ENCODE data around the gene KIF16B.

The KIF16B gene

DNA sequence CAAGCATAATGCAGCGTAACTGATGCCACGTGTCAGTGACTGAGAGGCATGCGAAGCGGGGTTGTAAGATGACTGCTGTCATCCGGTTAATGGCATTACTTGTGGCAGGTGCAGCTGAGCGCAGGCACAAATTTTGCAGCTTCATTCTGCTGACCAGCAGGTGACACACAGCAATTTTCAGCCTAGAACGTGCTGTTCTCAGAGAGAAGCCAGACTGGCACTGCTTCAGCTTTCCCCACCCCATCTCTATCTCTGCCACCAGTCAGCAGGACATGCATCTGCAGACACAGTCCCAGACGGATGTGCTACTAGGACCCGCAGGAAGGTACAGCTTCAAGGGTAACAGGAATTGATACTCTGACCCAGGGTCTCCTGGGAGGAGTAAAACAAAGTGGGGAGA is 221.8 kb downstream of the KIF16B start:
- no peak overlapping the region for H3K4me3 Mint-ChIP-seq
- peaks cover 8% of the 10 kb centered on the region for H3K36me3 Mint-ChIP-seq (ENCODE audit: low read depth)
- no peak overlapping the region for H3K27ac Mint-ChIP-seq
- no peaks in the 10 kb centered on the region for H3K27me3 Mint-ChIP-seq
- H3K9me3 Mint-ChIP-seq: no peaks in the 10 kb centered on the region
- H3K4me1 Mint-ChIP-seq (ENCODE audit: low read depth): no peaks in the 10 kb centered on the region
- intact Hi-C loops (cut with micrococcal nuclease): no loop called here

DNA sequence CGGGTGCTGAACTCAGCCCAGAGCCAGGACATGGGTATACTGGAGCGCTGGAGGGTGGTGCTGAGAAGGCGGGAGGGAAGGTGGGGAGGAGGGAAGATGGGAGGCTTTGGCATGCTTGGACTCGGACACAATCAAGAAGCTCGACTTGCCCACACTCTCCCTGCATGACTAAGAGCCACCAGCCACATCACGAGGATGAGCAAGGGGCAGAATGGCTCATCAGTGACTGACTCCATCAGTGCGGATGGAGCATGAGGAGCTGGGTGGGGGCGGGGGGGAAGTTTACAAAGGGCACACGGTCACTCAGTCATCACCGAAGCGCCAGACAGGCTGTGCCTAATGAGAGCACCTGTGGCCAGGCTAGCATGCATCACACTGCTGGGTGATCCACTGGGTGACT is 222.8 kb downstream of the KIF16B start:
- Mint-ChIP-seq H3K4me1 (ENCODE audit: low read depth) (no peaks in the 10 kb centered on the region), H3K27me3 (no peaks in the 10 kb centered on the region), H3K27ac (no peak overlapping the region), H3K9me3 (no peaks in the 10 kb centered on the region), H3K4me3 (no peak overlapping the region), H3K36me3 (ENCODE audit: low read depth) (peaks cover 14% of the 10 kb centered on the region)
- intact Hi-C loops (cut with micrococcal nuclease): no loop called here

DNA sequence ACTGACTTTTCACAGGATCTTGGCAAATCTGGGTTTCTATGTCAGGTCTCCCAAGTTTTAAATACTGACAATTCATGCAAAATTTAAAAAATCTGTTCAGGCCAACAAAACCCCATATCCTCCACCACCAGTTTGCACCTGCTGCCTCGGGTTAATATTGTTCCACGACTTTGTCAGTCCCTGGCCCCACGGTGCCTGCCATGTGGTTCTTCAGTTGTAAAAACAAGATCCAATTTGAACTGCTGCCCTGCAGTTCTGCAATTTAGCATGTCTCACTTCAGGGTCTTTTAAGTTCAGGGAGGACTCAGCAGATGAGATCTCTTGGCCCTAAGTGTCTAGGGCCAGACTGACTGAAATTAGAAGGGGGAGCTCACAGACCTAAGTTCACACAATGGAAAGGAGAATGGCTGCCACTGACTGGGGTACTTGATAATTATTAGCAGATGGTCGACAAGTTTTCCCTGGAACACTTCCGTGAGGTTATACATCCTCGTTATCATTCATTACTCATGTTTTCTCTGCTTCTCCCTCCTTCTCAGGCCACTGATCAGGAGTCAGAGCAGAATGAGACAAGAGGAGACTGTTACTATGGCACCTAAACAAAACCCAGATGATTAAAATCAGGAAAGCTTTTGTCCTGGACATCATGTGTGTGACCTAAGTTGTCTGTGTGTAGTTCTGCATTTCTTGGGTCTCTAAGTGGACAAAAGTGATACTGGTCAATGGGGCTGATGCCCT is 223.6 kb downstream of the KIF16B start:
- Mint-ChIP-seq H3K9me3 (no peaks in the 10 kb centered on the region), H3K27ac (no peak overlapping the region), H3K36me3 (ENCODE audit: low read depth) (peaks cover 14% of the 10 kb centered on the region), H3K4me1 (ENCODE audit: low read depth) (no peaks in the 10 kb centered on the region), H3K4me3 (no peak overlapping the region), H3K27me3 (no peaks in the 10 kb centered on the region)
- intact Hi-C loops (cut with micrococcal nuclease): no loop called here

DNA sequence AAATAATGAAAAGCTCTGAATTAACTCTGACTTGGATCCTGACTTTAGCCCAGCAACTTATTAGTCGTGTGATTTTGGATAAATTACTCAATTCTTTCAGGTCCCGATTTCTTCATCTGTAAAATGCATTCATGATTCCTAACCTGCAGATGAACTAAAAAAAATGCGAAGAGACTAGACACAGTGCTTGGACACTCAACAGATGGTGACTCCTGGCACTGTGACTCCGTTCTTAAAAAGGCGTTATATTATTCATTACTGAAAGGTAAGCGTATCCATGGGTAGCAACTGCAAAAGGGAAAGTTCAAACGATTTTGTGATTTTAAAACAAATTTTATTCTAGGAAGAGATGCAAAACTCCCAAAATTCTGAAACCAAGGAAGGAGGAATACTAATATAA is 226.3 kb downstream of the KIF16B start:
- Mint-ChIP-seq H3K27ac (no peak overlapping the region), H3K27me3 (no peaks in the 10 kb centered on the region), H3K9me3 (no peaks in the 10 kb centered on the region), H3K4me3 (no peak overlapping the region), H3K4me1 (ENCODE audit: low read depth) (no peaks in the 10 kb centered on the region), H3K36me3 (ENCODE audit: low read depth) (peaks cover 14% of the 10 kb centered on the region)
- intact Hi-C loops (cut with micrococcal nuclease): no loop called here

DNA sequence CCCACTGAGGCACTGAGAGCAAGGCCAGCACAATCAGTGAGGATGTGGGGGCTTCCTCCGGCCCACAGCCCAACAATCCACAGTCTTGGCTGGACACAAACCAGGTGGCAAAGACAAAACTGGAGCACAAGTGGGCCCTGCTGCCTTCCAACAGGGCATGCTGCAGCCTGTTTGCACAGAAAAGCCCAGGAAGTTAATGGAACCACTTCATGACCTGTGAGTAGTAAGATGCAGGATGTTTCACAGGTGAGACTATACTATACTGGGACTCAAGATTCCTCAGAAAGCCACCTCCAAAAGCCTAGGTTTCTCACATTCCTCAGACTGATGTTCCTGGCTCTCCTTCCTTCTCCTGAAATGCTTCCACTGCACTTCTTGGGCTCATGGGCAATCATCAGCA is 235.5 kb downstream of the KIF16B start:
- no peak overlapping the region for H3K4me3 Mint-ChIP-seq
- H3K9me3 Mint-ChIP-seq: peaks cover 8% of the 10 kb centered on the region
- no peaks in the 10 kb centered on the region for H3K27me3 Mint-ChIP-seq
- H3K27ac Mint-ChIP-seq: no peak overlapping the region
- peaks cover 20% of the 10 kb centered on the region for H3K36me3 Mint-ChIP-seq (ENCODE audit: low read depth)
- intact Hi-C loops (cut with micrococcal nuclease): no loop called here
- no peaks in the 10 kb centered on the region for H3K4me1 Mint-ChIP-seq (ENCODE audit: low read depth)

DNA sequence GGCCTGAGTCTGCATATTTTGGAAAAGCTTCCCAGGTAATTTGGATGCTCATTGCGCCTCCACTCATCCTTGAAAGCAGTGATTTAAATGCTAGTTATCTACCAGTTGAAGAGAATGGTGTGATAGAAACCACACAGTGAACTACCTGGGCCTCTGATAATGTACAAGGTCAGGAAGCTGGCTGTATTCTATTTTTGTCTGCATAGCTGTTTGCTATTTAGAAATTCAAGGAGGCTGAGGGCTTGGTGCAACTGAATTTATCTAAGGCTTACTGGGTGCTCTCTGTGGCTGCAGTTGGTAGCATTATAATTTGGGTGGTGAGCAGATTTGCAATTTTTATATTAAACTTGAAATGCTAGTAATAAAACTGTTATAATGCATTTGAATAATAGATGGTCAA is 245.6 kb downstream of the KIF16B start:
- Mint-ChIP-seq H3K4me3 (no peak overlapping the region), H3K27ac (no peak overlapping the region), H3K4me1 (ENCODE audit: low read depth) (no peaks in the 10 kb centered on the region), H3K27me3 (no peaks in the 10 kb centered on the region), H3K9me3 (peaks cover 18% of the 10 kb centered on the region), H3K36me3 (ENCODE audit: low read depth) (peaks cover 32% of the 10 kb centered on the region)
- intact Hi-C loops (cut with micrococcal nuclease): no loop called here

DNA sequence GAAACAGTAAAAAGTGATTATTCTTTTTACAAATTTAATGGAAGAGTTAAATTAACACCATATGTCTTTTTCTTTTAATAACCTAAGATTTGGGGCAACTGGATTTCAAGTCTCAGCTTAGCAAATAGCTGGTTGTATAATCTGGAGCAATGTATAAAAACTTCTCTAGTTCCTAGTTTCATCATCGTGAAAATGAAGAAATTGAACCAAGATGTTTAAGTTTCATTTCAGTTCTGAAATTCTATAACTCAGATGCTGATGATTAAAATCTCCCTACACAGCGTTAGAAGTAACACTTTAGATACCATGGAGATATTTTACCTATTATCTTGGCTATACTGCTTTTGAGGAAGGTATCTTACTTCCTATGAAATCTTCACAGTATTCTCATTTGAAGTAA is 252.0 kb downstream of the KIF16B start:
- Mint-ChIP-seq H3K36me3 (ENCODE audit: low read depth) (peaks cover 19% of the 10 kb centered on the region), H3K27me3 (no peaks in the 10 kb centered on the region), H3K27ac (no peak overlapping the region), H3K4me3 (no peak overlapping the region), H3K9me3 (peaks cover 17% of the 10 kb centered on the region), H3K4me1 (ENCODE audit: low read depth) (peaks cover 18% of the 10 kb centered on the region)
- intact Hi-C loops (cut with micrococcal nuclease): no loop called here

DNA sequence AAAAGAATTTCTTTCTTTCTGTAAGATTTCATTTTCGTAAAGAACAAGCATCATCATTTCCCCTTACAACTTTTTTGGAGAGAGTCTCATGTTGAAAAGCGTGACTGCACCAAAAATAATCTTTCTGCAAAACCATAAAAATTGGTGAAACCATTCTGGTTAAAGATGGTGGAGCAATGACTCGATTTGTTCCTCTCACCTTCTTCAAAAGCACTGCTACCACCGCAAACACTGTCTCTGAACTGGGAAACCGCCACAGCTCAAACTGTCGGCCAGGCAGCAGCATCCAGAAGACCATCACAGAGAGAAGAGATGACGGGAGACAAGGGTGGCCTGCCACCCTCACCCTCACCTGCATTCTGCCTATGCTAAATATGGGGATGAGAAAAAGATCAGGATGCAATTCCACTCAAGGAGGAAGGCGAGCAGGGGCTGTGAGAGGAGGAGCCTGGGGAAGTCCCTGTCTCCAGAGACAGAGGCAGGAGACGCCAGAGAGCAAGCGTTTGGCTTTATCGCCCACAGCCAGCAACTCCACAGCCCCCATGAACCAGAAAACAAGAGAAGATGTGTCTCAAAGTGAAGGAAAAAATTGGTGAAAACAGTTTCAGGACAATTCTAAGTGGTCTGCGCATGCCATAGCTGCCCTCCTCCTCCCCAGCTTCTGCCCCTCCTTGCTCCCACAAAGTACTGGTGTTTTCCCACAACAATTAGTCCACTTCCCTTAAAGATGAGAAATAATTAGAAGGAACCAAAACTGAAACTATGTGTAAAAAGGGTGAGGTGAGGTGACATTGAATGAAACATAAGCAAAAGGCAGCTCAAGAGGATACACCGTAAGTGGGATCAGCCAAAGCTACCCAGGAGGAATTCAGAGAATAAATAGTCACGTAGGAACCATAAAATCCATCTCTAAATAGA is 255.5 kb downstream of the KIF16B start:
- Mint-ChIP-seq H3K4me3 (peak overlapping the region; percentile 57), H3K4me1 (ENCODE audit: low read depth) (peaks cover 18% of the 10 kb centered on the region), H3K27me3 (no peaks in the 10 kb centered on the region), H3K36me3 (ENCODE audit: low read depth) (peaks cover 30% of the 10 kb centered on the region), H3K27ac (peak overlapping the region; percentile 58), H3K9me3 (no peaks in the 10 kb centered on the region)
- intact Hi-C loops (cut with micrococcal nuclease): no loop called here

DNA sequence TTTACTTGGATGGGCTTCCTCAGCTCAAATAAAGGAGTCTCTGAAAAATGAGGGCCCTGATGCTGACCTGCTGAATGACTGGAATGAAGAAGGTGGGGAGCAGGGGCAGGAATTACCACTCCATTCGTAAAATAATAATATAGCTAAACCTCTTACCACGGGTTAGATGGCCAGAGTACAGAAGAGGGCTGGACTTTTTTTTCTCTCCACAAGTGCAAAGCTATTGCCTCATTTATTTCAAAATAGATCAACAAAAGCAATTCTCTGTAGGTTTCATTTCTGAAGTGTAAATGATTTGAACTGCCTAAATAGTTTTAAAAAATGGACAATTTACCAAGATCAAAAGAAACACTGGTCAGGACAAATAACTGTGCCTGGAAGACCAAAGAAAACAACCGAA is 256.7 kb downstream of the KIF16B start:
- intact Hi-C loops (cut with micrococcal nuclease): no loop called here
- H3K9me3 Mint-ChIP-seq: no peaks in the 10 kb centered on the region

DNA sequence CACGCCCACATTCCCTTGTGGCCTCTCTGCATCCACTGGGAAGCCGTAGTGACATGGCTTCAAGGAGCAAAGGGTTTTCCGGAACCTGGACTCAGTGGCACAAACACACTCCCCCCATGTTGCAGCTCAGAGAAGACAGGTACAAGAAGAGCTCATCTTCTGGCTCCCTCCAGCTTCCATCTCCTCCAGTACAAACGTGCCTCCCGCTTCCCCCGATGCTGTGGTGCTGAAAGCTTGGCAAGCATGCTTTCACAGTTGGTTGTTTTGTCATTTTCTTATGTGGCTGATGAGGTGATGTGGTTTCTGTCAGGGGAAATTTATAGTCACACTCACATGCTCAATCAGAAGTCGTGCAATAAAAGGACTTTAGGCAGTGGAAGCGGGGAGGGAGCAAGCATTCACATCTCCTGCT is 258.5 kb downstream of the KIF16B start:
- Mint-ChIP-seq H3K27ac (no peak overlapping the region), H3K27me3 (no peaks in the 10 kb centered on the region), H3K4me1 (ENCODE audit: low read depth) (peaks cover 13% of the 10 kb centered on the region), H3K9me3 (no peaks in the 10 kb centered on the region), H3K4me3 (no peak overlapping the region), H3K36me3 (ENCODE audit: low read depth) (peaks cover 46% of the 10 kb centered on the region)
- intact Hi-C loops (cut with micrococcal nuclease): no loop called here

More for the DNA sequence above, 256.7 kb downstream of the KIF16B start:
- Mint-ChIP-seq H3K4me3 (no peak overlapping the region), H3K36me3 (ENCODE audit: low read depth) (peaks cover 37% of the 10 kb centered on the region), H3K4me1 (ENCODE audit: low read depth) (peaks cover 18% of the 10 kb centered on the region), H3K27ac (no peak overlapping the region), H3K27me3 (no peaks in the 10 kb centered on the region)

DNA sequence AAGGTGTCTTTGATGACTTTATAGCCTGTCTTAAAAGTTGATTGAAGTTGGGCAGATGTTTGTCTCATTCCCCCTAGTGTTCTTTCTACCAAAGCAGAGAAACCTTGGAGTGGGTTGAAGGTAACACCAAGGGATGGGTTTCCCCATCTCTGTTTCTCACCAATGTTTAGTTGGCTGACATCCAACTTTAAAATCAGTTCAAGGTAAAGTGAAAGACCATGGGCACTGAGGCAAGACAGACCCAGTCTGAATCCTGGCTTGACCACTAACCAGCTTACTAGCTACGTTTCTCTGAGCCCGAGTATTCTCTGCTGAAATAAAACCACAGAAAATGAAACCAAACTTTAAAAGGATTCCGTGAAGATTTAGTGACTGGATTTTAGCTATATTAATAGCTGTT is 258.9 kb downstream of the KIF16B start:
- Mint-ChIP-seq H3K4me1 (ENCODE audit: low read depth) (peaks cover 13% of the 10 kb centered on the region), H3K9me3 (no peaks in the 10 kb centered on the region), H3K36me3 (ENCODE audit: low read depth) (peaks cover 46% of the 10 kb centered on the region), H3K4me3 (no peak overlapping the region), H3K27ac (no peak overlapping the region), H3K27me3 (no peaks in the 10 kb centered on the region)
- intact Hi-C loops (cut with micrococcal nuclease): no loop called here

DNA sequence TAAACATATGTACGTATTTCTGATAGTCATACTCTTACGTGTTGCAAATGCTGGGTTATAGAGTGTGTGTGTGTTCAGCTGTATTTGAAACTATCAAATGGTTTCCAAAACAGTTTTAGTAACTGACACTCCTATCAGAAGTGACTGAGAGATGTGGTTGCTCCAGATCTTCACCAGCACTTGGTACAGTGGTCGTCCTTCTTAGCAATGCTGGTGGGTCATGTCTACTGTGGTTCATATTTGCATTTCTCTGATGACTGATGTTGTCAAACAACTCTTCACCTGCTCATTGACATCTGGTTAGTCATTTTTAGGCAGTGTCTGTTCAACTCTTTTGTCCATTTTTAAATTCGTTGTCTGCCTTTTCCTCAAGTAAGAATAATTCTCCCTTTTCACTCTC is 259.3 kb downstream of the KIF16B start:
- H3K27me3 Mint-ChIP-seq: no peaks in the 10 kb centered on the region
- H3K36me3 Mint-ChIP-seq (ENCODE audit: low read depth): peaks cover 46% of the 10 kb centered on the region
- intact Hi-C loops (cut with micrococcal nuclease): no loop called here
- H3K4me3 Mint-ChIP-seq: no peak overlapping the region
- H3K9me3 Mint-ChIP-seq: no peaks in the 10 kb centered on the region
- H3K4me1 Mint-ChIP-seq (ENCODE audit: low read depth): peaks cover 13% of the 10 kb centered on the region
- no peak overlapping the region for H3K27ac Mint-ChIP-seq

DNA sequence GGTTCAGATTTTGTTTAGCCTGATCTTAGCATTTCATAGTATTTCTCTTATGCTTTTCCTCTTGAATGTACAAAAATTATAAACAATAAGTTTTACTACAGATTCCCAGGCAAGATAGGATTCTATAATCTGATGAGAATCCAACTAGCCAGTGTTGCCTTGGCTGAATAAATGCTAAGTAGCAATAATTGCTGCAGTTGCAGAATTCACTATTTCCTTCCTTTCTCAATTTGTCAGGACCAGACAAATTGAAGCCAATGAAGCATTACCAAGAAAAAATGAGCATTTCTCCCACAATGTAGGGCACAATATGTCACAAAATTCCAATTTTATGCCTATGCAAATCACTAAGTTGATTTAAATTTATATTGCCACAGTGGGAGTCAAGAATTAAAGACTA is 260.2 kb downstream of the KIF16B start:
- Mint-ChIP-seq H3K27ac (no peak overlapping the region), H3K27me3 (no peaks in the 10 kb centered on the region), H3K4me1 (ENCODE audit: low read depth) (peaks cover 8% of the 10 kb centered on the region), H3K36me3 (ENCODE audit: low read depth) (peaks cover 42% of the 10 kb centered on the region), H3K9me3 (no peaks in the 10 kb centered on the region), H3K4me3 (no peak overlapping the region)
- intact Hi-C loops (cut with micrococcal nuclease): no loop called here

DNA sequence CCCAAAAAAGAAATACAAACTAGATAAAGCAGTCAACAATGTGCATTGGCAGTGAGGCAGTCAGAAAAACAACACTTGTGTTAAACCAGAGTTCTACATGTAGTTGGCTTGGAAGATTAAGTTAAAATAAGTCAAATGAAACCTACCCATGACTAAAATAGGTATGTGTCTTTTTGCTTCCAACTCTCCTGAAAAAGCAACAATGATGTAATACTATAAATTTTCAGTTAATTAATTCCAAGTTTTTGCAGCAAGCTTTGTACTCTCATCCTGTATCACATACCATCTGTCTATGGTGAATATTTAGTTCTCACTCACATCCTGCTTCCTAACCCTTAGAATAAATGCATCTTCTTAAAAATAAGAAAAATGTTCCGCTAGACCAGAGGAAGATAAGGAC is 261.5 kb downstream of the KIF16B start:
- no peaks in the 10 kb centered on the region for H3K9me3 Mint-ChIP-seq
- H3K4me3 Mint-ChIP-seq: no peak overlapping the region
- no peak overlapping the region for H3K27ac Mint-ChIP-seq
- no peaks in the 10 kb centered on the region for H3K27me3 Mint-ChIP-seq
- intact Hi-C loops (cut with micrococcal nuclease): no loop called here
- no peaks in the 10 kb centered on the region for H3K4me1 Mint-ChIP-seq (ENCODE audit: low read depth)
- H3K36me3 Mint-ChIP-seq (ENCODE audit: low read depth): peaks cover 41% of the 10 kb centered on the region

Data from dendritic cell treated with granulocyte-macrophage colony-stimulating factor and Interleukin-4, amounts not matched to agents 40 ng/mL and 50 ng/mL, for 4 days (primary cell).